ENCODE data around the gene NAGK. TPM values are rescaled to one million over a fixed set of nuclear protein-coding genes. Genes with fewer than 3 reads are reported as not detected.
"Not testable (repeated sequence)": the region's sequence is repeated elsewhere in the genome, so short reads cannot be mapped to it uniquely, and the experiment has no call there.

The NAGK gene
- total RNA-seq, result 133 and 138 TPM in 2 replicates

DNA sequence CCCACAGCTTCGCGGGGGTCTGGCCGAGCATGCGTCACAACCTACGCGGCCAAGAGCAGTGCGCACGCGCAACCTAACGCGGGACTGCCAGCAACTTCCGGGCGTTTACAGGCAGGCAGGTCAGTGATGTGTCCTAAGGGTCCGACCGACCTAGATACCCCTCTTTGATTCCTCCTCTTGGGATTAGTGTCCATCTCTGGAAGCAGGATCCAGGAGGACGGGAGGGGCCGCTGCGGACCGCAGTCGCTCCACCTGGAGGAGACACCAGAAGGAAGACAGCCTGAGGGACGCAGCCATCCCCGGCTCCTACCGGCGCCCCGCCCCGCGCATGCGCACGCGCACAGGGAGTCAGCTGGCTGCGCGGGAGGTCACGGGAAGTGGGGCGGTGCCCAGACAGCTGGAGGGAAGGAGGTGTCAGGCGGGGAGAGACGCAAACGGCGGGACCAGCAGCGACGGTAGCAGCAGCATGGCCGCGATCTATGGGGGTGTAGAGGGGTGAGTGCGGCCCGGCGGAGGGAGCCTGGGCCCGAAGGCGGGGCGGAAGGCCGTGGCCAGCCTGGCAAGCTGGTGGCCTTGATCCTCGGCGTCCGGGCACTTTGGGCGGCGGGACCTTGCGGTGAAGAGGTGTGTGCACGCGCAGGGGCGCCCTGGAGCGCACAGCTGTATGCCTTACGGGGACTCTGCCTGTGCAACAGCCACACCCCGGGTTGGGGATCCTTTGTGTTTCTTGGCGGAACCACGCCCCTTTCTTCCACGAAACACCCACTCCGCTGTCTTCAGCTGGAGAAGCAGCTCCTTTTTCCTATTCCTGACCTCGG, at the start of gene NAGK:
Gene NAGK (plus strand): TSS at position 431 of the 818 bp plus-strand sequence. CDS start 36 bp downstream, at position 467.
- no peaks in the 10 kb centered on the region for H3K36me3 ChIP-seq (ENCODE audit: control insufficient read depth, insufficient read depth, low read length)
- TF ChIP-seq, protein P1, sequence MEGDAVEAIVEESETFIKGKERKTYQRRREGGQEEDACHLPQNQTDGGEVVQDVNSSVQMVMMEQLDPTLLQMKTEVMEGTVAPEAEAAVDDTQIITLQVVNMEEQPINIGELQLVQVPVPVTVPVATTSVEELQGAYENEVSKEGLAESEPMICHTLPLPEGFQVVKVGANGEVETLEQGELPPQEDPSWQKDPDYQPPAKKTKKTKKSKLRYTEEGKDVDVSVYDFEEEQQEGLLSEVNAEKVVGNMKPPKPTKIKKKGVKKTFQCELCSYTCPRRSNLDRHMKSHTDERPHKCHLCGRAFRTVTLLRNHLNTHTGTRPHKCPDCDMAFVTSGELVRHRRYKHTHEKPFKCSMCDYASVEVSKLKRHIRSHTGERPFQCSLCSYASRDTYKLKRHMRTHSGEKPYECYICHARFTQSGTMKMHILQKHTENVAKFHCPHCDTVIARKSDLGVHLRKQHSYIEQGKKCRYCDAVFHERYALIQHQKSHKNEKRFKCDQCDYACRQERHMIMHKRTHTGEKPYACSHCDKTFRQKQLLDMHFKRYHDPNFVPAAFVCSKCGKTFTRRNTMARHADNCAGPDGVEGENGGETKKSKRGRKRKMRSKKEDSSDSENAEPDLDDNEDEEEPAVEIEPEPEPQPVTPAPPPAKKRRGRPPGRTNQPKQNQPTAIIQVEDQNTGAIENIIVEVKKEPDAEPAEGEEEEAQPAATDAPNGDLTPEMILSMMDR (IDR thresholded peaks at IDR 0.05; ENCODE audit: insufficient read depth, low read length, poor library complexity, severe bottlenecking), result no peak
- H3K4me3 ChIP-seq (ENCODE audit: low read depth, low read length), result peak within 1 kb of the TSS; percentile 72
- no peaks in the 10 kb centered on the region for H3K27me3 ChIP-seq (ENCODE audit: control insufficient read depth, insufficient read depth, low read length)
- peak; percentile 75 for DNase-seq (ENCODE audit: low read depth)

DNA sequence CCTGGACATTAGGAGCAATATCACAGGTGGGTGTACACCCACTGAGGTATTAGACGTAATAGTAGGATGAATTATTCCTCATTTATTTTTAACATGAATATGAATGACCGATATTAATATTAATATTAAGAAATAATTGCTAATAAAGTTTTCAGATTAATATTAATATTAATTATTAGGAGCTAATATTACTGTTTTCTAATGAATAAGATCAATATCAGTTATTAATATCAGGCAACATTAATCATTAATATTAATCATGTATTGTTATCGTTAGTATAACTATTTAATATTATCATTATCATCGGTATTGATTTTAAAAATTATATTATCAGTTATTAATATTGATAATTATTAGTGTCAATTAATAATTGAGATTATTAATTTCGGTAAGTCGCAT, 48.5 kb upstream of the NAGK start:
- DNase-seq (ENCODE audit: low read depth); H3K4me3 ChIP-seq (ENCODE audit: low read depth, low read length); H3K27me3 ChIP-seq (ENCODE audit: control insufficient read depth, insufficient read depth, low read length): not testable (repeated sequence)

DNA sequence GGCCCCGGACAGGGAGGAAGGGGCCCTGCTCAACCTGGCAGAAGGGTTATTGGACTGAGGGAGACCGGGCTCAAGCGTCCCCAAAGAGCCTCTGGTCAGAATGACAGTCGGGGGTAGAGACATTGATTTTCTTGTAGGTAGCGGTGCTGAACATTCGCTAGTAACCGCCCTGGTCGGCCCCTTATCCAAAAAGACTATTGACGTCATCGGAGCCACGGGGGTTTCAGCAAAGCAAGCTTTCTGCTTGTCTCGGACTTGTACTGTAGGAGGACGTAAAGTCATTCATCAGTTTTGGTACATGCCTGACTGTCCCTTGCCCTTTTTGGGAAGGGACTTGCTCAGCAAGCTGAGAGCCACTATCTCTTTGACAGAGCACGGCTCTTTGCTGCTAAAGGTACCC, 47.1 kb upstream of the NAGK start:
- not testable (repeated sequence) for H3K27me3 ChIP-seq (ENCODE audit: control insufficient read depth, insufficient read depth, low read length); H3K4me3 ChIP-seq (ENCODE audit: low read depth, low read length); DNase-seq (ENCODE audit: low read depth); H3K36me3 ChIP-seq (ENCODE audit: control insufficient read depth, insufficient read depth, low read length)

More for the DNA sequence above, 48.5 kb upstream of the NAGK start:
- H3K36me3 ChIP-seq (ENCODE audit: control insufficient read depth, insufficient read depth, low read length), result not testable (repeated sequence)

DNA sequence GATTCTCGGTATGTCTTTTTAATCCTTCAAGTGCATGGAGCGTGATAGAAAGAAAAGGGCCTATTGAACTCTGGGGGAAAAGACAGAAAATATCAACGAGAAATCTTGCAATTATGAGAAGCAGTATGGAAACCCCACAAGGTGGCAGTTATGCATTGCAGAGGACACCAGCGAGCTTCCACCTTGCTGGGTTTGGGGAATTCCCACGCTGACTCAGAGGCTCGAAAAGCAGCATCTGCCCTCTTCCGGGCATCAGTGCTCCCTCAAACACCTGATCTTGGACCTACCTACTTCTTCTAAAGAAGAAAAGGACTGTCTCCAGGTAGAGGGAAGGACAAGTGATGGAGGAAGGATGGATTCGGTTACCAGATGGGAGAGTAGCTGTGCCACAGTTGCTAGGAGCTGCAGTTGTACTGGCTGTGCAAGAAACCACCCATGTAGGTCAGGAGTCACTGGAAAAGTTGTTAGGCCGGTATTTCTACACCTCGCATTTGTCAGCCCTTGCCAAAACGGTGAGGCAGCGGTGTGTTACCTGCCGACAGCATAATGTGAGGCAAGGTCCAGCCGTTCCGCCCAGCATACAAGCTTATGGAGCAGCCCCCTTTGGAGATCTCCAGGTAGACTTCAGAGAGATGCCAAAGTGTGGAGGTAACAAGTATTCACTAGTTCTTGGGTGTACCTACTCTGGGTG, 44.8 kb upstream of the NAGK start:
- not testable (repeated sequence) for H3K36me3 ChIP-seq (ENCODE audit: control insufficient read depth, insufficient read depth, low read length); H3K4me3 ChIP-seq (ENCODE audit: low read depth, low read length); DNase-seq (ENCODE audit: low read depth); H3K27me3 ChIP-seq (ENCODE audit: control insufficient read depth, insufficient read depth, low read length)

DNA sequence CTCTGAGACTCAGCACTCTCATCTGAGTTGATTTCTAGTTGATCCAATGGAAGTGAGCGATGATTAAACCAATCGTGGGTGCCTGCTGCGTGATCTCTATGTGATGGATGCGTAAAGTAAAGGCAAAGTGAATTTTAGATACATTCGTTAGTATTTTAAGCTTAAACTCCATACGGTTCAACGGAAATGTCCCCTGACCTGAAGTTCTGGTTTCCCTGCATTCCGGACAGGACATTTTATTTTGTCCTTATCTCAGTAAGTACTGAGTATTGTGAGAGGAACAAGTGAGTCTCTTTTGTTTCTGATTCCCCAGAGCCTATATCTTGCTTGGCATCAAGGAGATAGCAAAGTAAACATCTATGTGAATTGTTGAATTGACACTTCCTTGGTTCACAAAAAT, 32.2 kb upstream of the NAGK start:
- not testable (repeated sequence) for DNase-seq (ENCODE audit: low read depth); H3K36me3 ChIP-seq (ENCODE audit: control insufficient read depth, insufficient read depth, low read length); H3K27me3 ChIP-seq (ENCODE audit: control insufficient read depth, insufficient read depth, low read length); H3K4me3 ChIP-seq (ENCODE audit: low read depth, low read length)

DNA sequence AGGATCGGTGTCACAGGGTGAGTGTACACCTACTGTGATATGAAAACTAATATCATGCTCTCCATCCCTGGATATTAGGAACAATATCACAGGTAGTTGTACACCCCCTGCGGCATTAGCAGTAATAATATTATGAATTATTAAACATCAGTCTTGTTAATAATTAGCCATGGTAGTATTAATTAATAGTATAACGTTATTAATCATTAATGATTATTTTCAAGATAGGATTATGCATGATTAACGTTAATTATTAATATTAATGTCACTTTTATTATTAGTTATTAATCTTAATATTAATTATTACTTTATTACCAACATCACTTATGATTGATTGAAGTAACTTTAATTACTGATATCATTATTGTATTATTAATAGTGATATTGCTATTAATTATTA, 26.2 kb upstream of the NAGK start:
- DNase-seq (ENCODE audit: low read depth), result no peak
- H3K4me3 ChIP-seq (ENCODE audit: low read depth, low read length), result no peak overlapping the region
- TF ChIP-seq, protein P1 (IDR thresholded peaks at IDR 0.05; ENCODE audit: insufficient read depth, low read length, poor library complexity, severe bottlenecking), result no peak
- no peaks in the 10 kb centered on the region for H3K36me3 ChIP-seq (ENCODE audit: control insufficient read depth, insufficient read depth, low read length)
- H3K27me3 ChIP-seq (ENCODE audit: control insufficient read depth, insufficient read depth, low read length), result no peaks in the 10 kb centered on the region

DNA sequence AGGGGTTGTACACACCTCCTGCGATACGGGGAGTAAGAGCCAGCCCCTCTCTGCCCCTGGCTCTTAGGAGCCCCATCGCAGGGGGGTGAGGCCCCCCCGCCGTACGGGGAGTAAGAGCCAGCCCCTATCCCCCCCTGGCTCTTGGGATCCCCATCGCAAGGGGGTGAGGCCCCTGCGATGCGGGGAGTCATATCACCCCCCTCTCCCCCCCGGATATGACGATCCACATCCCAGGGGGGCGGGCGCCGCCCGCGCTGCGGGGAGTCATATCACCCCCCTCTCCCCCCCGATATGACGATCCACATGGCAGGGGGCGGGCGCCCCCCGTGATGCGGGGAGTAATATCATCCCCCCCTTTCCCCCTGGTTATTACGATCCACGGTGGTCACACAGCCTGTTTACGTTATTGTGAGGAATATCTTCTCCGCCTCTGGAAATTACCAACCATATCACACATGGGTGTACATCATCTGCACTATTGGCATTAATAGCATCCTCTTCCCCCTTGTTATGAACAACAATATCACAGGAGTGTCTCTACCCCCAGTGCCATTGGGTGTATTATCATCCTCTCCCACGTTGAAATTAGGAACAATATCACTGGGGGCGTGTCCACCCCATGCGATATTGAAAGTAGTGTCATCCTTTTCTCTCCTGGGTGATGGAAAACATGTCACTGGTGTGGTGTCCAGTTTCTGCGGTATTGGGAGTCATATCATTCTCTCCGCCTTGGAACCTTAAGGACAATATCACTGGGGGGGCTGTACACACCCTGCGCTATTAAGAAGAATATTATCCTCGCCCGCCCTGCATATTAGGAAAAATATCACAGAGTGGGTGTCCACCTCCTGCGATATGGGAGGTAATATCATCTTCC, 24.7 kb upstream of the NAGK start:
- no peak overlapping the region for H3K4me3 ChIP-seq (ENCODE audit: low read depth, low read length)
- DNase-seq (ENCODE audit: low read depth), result no peak
- no peaks in the 10 kb centered on the region for H3K36me3 ChIP-seq (ENCODE audit: control insufficient read depth, insufficient read depth, low read length)
- no peaks in the 10 kb centered on the region for H3K27me3 ChIP-seq (ENCODE audit: control insufficient read depth, insufficient read depth, low read length)
- TF ChIP-seq, protein P1 (IDR thresholded peaks at IDR 0.05; ENCODE audit: insufficient read depth, low read length, poor library complexity, severe bottlenecking), result no peak

All from kidney epithelial cell (primary cell).